ENCODE results near the gene DENND4A. TPM values are rescaled to one million over a fixed set of nuclear protein-coding genes. Genes with fewer than 3 reads are reported as not detected.

Gene DENND4A
- total and polyA plus RNA-seq, 9 of the 15 experiments (the other 6 are each of a cell fraction or from before 2014, with no cell fraction given): 6.8 to 32.3 (median 19.9) TPM

- TF ChIP-seq FOXM1 (IDR thresholded peaks at IDR 0.05; ENCODE audit: low read depth) (no peak), FOXM1 (CRISPR knock-in tag; IDR thresholded peaks at IDR 0.05; ENCODE audit: low read depth) (no peak), SRSF3 (IDR thresholded peaks at IDR 0.05; ENCODE audit: insufficient read depth, low read length) (no peak), NR4A1 (CRISPR knock-in tag; IDR thresholded peaks at IDR 0.05) (no peak), NR4A1 (tag; IDR thresholded peaks at IDR 0.05) (peak; percentile 86), MECOM (CRISPR knock-in tag; IDR thresholded peaks at IDR 0.05) (0 out of 2 replicates have a peak, but pooled peaks have one; percentile 30), CREB3 (tag; conservative IDR thresholded peaks at IDR 0.05; ENCODE audit: low read depth) (peak; percentile 90), TEAD1 (CRISPR knock-in tag; IDR thresholded peaks at IDR 0.05) (no peak), ZBTB5 (IDR thresholded peaks at IDR 0.05) (no peak), CREB1 (IDR thresholded peaks at IDR 0.05) (no peak), CREB1 (CRISPR knock-in tag; IDR thresholded peaks at IDR 0.05) (no peak), NCOA1 (IDR thresholded peaks at IDR 0.05; ENCODE audit: low read depth) (no peak), MAFF (IDR thresholded peaks at IDR 0.05; ENCODE audit: low read length) (no peak), ZBTB12 (CRISPR knock-in tag; IDR thresholded peaks at IDR 0.05) (no peak), SNRNP70 (optimal IDR thresholded peaks at IDR 0.05; ENCODE audit: low read depth, low read length) (no peak), ILK (tag; IDR thresholded peaks at IDR 0.05; ENCODE audit: borderline replicate concordance, low read depth) (no peak), CCAR2 (IDR thresholded peaks at IDR 0.05; ENCODE audit: low read depth, low read length) (no peak), GTF2F1 (IDR thresholded peaks at IDR 0.05; ENCODE audit: low read depth, low read length) (no peak), ZNF584 (CRISPR knock-in tag; IDR thresholded peaks at IDR 0.05; ENCODE audit: low read depth) (peak; percentile 91), FOSL1 (tag; conservative IDR thresholded peaks at IDR 0.05) (peak; percentile 93), NR2C1 (IDR thresholded peaks at IDR 0.05) (no peak), NR2C1 (tag; IDR thresholded peaks at IDR 0.05) (no peak; the same call in 1 of the 2 replicates), FOXK2 (conservative IDR thresholded peaks at IDR 0.05 in 1 of 2, IDR thresholded peaks at IDR 0.05 in 1 of 2; ENCODE audit: low read depth in 2 of 2) (peak; percentile 81 to 85; a peak in 3 of 4 replicates), BACH1 (tag; IDR thresholded peaks at IDR 0.05) (peak; percentile 79), POLR2B (IDR thresholded peaks at IDR 0.05; ENCODE audit: low read depth, partially characterized antibody) (peak; percentile 39), SREBF1 (IDR thresholded peaks at IDR 0.05; ENCODE audit: borderline replicate concordance, low read depth, low read length) (no peak)
Measured at GRCh38 chr15:65832549-65833364, 40.7 kb upstream of the DENND4A start (continued).
